ENCODE measurements around the gene NR4A2. TPM values are rescaled to one million over a fixed set of nuclear protein-coding genes. Genes with fewer than 3 reads are reported as not detected.

Gene NR4A2
- total RNA-seq, 1 donor from 2014 or later = 1.4 TPM

- Mint-ChIP-seq H3K4me1 (ENCODE audit: unreplicated experiment) (peaks cover 19% of the 10 kb centered on the region), H3K27me3 (ENCODE audit: unreplicated experiment) (peaks cover 49% of the 10 kb centered on the region), H3K36me3 (ENCODE audit: unreplicated experiment) (no peaks in the 10 kb centered on the region), H3K4me3 (ENCODE audit: unreplicated experiment) (no peak overlapping the region), H3K27ac (ENCODE audit: unreplicated experiment) (no peak overlapping the region), H3K9me3 (ENCODE audit: unreplicated experiment) (no peaks in the 10 kb centered on the region)
- TF ChIP-seq CTCF (IDR thresholded peaks at IDR 0.05) = no peak
- no peak for DNase-seq (ENCODE audit: extremely low spot score, unreplicated experiment)
These were observed 2.4 kb downstream of the NR4A2 start for GRCh38 chr2:156329927-156330726.

GRCh38 chr2:156329031-156329926, 3.2 kb downstream of the NR4A2 start:
- DNase-seq (ENCODE audit: extremely low spot score, unreplicated experiment) = no peak
- H3K27ac Mint-ChIP-seq (ENCODE audit: unreplicated experiment) = no peak overlapping the region
- H3K9me3 Mint-ChIP-seq (ENCODE audit: unreplicated experiment) = no peaks in the 10 kb centered on the region
- no peak overlapping the region for H3K4me3 Mint-ChIP-seq (ENCODE audit: unreplicated experiment)
- no peak for TF ChIP-seq CTCF (IDR thresholded peaks at IDR 0.05)
- peaks cover 51% of the 10 kb centered on the region for H3K27me3 Mint-ChIP-seq (ENCODE audit: unreplicated experiment)
- H3K36me3 Mint-ChIP-seq (ENCODE audit: unreplicated experiment) = no peaks in the 10 kb centered on the region
- H3K4me1 Mint-ChIP-seq (ENCODE audit: unreplicated experiment) = peaks cover 17% of the 10 kb centered on the region

- Mint-ChIP-seq H3K27ac (ENCODE audit: unreplicated experiment) (no peak overlapping the region), H3K9me3 (ENCODE audit: unreplicated experiment) (no peaks in the 10 kb centered on the region), H3K36me3 (ENCODE audit: unreplicated experiment) (no peaks in the 10 kb centered on the region), H3K27me3 (ENCODE audit: unreplicated experiment) (peaks cover 63% of the 10 kb centered on the region), H3K4me3 (ENCODE audit: unreplicated experiment) (no peak overlapping the region), H3K4me1 (ENCODE audit: unreplicated experiment) (peaks cover 11% of the 10 kb centered on the region)
- TF ChIP-seq CTCF (IDR thresholded peaks at IDR 0.05) = no peak
- no peak for DNase-seq (ENCODE audit: extremely low spot score, unreplicated experiment)
These were observed 4.5 kb downstream of the NR4A2 start for GRCh38 chr2:156327835-156328695.

DNA sequence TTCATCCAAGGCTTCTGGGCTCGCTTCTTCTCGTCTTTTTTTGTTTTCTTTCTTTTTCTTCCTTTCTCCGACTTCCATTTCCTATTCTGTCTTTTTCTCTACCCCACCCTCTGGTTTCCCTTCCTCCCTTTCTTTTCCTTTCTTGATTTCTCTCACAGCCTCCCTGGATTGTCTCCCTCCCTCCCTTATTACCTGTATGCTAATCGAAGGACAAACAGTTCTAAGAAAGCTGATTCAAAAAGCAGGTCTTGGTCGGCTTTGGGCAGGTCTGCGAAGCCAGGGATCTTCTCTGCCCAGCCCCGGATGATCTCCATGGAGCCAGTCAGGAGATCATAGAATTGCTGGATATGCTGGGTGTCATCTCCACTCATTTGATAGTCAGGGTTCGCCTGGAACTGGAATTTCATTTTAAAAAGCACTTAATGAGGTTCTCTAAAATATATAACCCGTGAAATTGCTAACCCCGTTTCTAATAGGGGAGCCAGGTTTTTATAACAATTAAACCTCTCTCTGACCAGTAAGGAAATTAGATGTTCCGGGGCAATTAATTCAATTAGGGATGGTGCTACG, 5.9 kb downstream of the NR4A2 start:
- Mint-ChIP-seq H3K4me3 (ENCODE audit: unreplicated experiment) (no peak overlapping the region), H3K4me1 (ENCODE audit: unreplicated experiment) (peaks cover 14% of the 10 kb centered on the region), H3K27ac (ENCODE audit: unreplicated experiment) (no peak overlapping the region), H3K27me3 (ENCODE audit: unreplicated experiment) (peaks cover 75% of the 10 kb centered on the region), H3K9me3 (ENCODE audit: unreplicated experiment) (no peaks in the 10 kb centered on the region), H3K36me3 (ENCODE audit: unreplicated experiment) (no peaks in the 10 kb centered on the region)
- no peak for DNase-seq (ENCODE audit: extremely low spot score, unreplicated experiment)
- TF ChIP-seq CTCF (IDR thresholded peaks at IDR 0.05) = no peak
